Thymus (tissue), 11 donors: ENCODE results near the gene GLUD1. TPM values are rescaled to one million over a fixed set of nuclear protein-coding genes. Genes with fewer than 3 reads are reported as not detected.
"Not testable (repeated sequence)": the region's sequence is repeated elsewhere in the genome, so short reads cannot be mapped to it uniquely, and the experiment has no call there.

Experiments used
- DNase-seq, 9 donors: peaks; one replicate each; pipeline ENCODE4 v3.0.0-alpha.2; 2013; ENCODE audit warnings: low spot score in 9 of 9, low read depth in 6 of 9, missing footprints in 1 of 9
- H3K27ac ChIP-seq, 2 donors: one replicate each; pipeline ENCODE4 v1.5.1; 2013; ENCODE audit warnings: control low read depth in 1 of 2, low read depth in 1 of 2, low read length in 1 of 2, mild to moderate bottlenecking in 1 of 2, moderate library complexity in 1 of 2
- H3K27me3 ChIP-seq, 2 donors: one replicate each; pipeline ENCODE4 v1.5.1; 2013; ENCODE audit warnings: low read length in 1 of 2; ENCODE audit not compliant: control insufficient read depth in 2 of 2, insufficient read depth in 1 of 2
- H3K36me3 ChIP-seq, 2 donors: one replicate each; pipeline ENCODE4 v1.5.1; 2013; ENCODE audit warnings: low read length in 1 of 2, mild to moderate bottlenecking in 1 of 2, moderate library complexity in 1 of 2; ENCODE audit not compliant: control insufficient read depth in 2 of 2, insufficient read depth in 2 of 2
- H3K4me1 ChIP-seq, 2 donors: one replicate each; pipeline ENCODE4 v1.5.1; 2013; ENCODE audit warnings: low read length in 2 of 2; ENCODE audit not compliant: control insufficient read depth in 2 of 2, insufficient read depth in 2 of 2
- H3K4me3 ChIP-seq, 2 donors: one replicate each; pipeline ENCODE4 v1.5.1; 2013; ENCODE audit warnings: low read length in 2 of 2, control low read depth in 1 of 2, mild to moderate bottlenecking in 1 of 2
- H3K9me3 ChIP-seq, 2 donors: one replicate each; pipeline ENCODE4 v1.5.1; 2013; ENCODE audit warnings: low read length in 1 of 2, mild to moderate bottlenecking in 1 of 2; ENCODE audit not compliant: control insufficient read depth in 2 of 2, insufficient read depth in 1 of 2
- WGBS: extraction: QIAGEN DNeasy Blood & Tissue Kit; methylation state at CpG from one replicate; pipeline ENCODE4 v1.1.7; 2013; 5-methylcytosine and 5-hydroxymethylcytosine counted together
- polyA plus RNA-seq: library from polyadenylated mRNA; stranded (reverse); fragments of 200-250 nt; gene quantifications from one replicate; pipeline ENCODE4 v1.2.3, GENCODE V29; 2013
- total RNA-seq: library from RNA; stranded (reverse); fragments of 120-200 nt; gene quantifications from one replicate; pipeline ENCODE4 v1.2.4, GENCODE V29; 2013
- donor health status: healthy.

GLUD1 gene
- total and polyA plus RNA-seq, 2 donors: 65.9 to 93.7 TPM

- not testable (repeated sequence) for H3K9me3 ChIP-seq, H3K27ac ChIP-seq, H3K4me3 ChIP-seq, DNase-seq, H3K4me1 ChIP-seq, H3K27me3 ChIP-seq, H3K36me3 ChIP-seq
- 97% methylated on average over 28 of the region's 31 CpGs for WGBS
These were observed 14.0 kb downstream of the GLUD1 start for GRCh38 chr10:87080621-87081020.

- whole genome bisulfite sequencing: 90% methylated on average over 11 of the region's 11 CpGs
- H3K4me1 ChIP-seq: no peaks in the 10 kb centered on the region
These were observed 15.4 kb downstream of the GLUD1 start for GRCh38 chr10:87079106-87079836.

GRCh38 chr10:87076421-87076820 is 18.2 kb downstream of the GLUD1 start:
- not testable (repeated sequence) for H3K27ac ChIP-seq, H3K4me1 ChIP-seq, H3K4me3 ChIP-seq, DNase-seq, H3K27me3 ChIP-seq, H3K36me3 ChIP-seq, H3K9me3 ChIP-seq
- WGBS: 93% methylated on average over 2 of the region's 2 CpGs

More at GRCh38 chr10:87079106-87079836, 15.4 kb downstream of the GLUD1 start:
- H3K27me3 ChIP-seq: no peaks in the 10 kb centered on the region
- H3K4me3 ChIP-seq: no peak overlapping the region
- no peaks in the 10 kb centered on the region for H3K36me3 ChIP-seq
- no peak for DNase-seq
- no peaks in the 10 kb centered on the region for H3K9me3 ChIP-seq
- H3K27ac ChIP-seq: no peak overlapping the region

GRCh38 chr10:87072449-87072848 is 22.2 kb downstream of the GLUD1 start:
- 97% methylated on average over 2 of the region's 2 CpGs for WGBS
- Histone ChIP-seq H3K4me1 (no peaks in the 10 kb centered on the region), H3K9me3 (no peaks in the 10 kb centered on the region), H3K27me3 (no peaks in the 10 kb centered on the region), H3K27ac (no peak overlapping the region), H3K36me3 (peaks cover 8 to 17% of the 10 kb centered on the region in 2 donors), H3K4me3 (no peak overlapping the region)
- DNase-seq: no peak

GRCh38 chr10:87068281-87068680 is 26.4 kb downstream of the GLUD1 start:
- Histone ChIP-seq H3K36me3 (peaks cover 29 to 47% of the 10 kb centered on the region in 2 donors), H3K4me3 (no peak overlapping the region), H3K27ac (no peak overlapping the region), H3K9me3 (no peaks in the 10 kb centered on the region), H3K4me1 (no peaks in the 10 kb centered on the region), H3K27me3 (no peaks in the 10 kb centered on the region)
- no peak for DNase-seq
- 99% methylated on average over 1 of the region's 1 CpG for WGBS

- peaks cover 22 to 41% of the 10 kb centered on the region in 2 donors for H3K36me3 ChIP-seq
- H3K27me3 ChIP-seq: no peaks in the 10 kb centered on the region
- no peak overlapping the region for H3K27ac ChIP-seq
- no peaks in the 10 kb centered on the region for H3K4me1 ChIP-seq
- DNase-seq: no peak
- H3K9me3 ChIP-seq: no peaks in the 10 kb centered on the region
- 100% methylated on average over 1 of the region's 1 CpG for WGBS
- H3K4me3 ChIP-seq: no peak overlapping the region
These were observed 27.8 kb downstream of the GLUD1 start for GRCh38 chr10:87066865-87067264.

GRCh38 chr10:87066178-87066577 is 28.5 kb downstream of the GLUD1 start:
- no peak for DNase-seq
- no peak overlapping the region for H3K27ac ChIP-seq
- no peak overlapping the region for H3K4me3 ChIP-seq
- H3K36me3 ChIP-seq: peaks cover 24 to 46% of the 10 kb centered on the region in 2 donors
- H3K27me3 ChIP-seq: no peaks in the 10 kb centered on the region
- H3K4me1 ChIP-seq: no peaks in the 10 kb centered on the region
- WGBS: 98% methylated on average over 2 of the region's 2 CpGs
- H3K9me3 ChIP-seq: no peaks in the 10 kb centered on the region

- H3K9me3 ChIP-seq: no peaks in the 10 kb centered on the region
- H3K4me3 ChIP-seq: no peak overlapping the region
- WGBS: 84% methylated on average over 5 of the region's 5 CpGs
- peaks cover 30 to 55% of the 10 kb centered on the region in 2 donors for H3K36me3 ChIP-seq
- H3K27ac ChIP-seq: no peak overlapping the region
- no peak for DNase-seq
- no peaks in the 10 kb centered on the region for H3K4me1 ChIP-seq
- H3K27me3 ChIP-seq: no peaks in the 10 kb centered on the region
These were observed 30.0 kb downstream of the GLUD1 start for GRCh38 chr10:87064651-87065050.

- Histone ChIP-seq H3K27ac (no peak overlapping the region), H3K27me3 (no peaks in the 10 kb centered on the region), H3K36me3 (peaks cover 21 to 57% of the 10 kb centered on the region in 2 donors), H3K9me3 (no peaks in the 10 kb centered on the region), H3K4me1 (no peaks in the 10 kb centered on the region), H3K4me3 (no peak overlapping the region)
- no peak for DNase-seq
- WGBS: 98% methylated on average over 6 of the region's 6 CpGs
These were observed 34.2 kb downstream of the GLUD1 start for GRCh38 chr10:87060280-87060928.
